Femur (tissue), 1 donor: ENCODE data around the gene JAG1.
"Not testable (repeated sequence)": the region's sequence is repeated elsewhere in the genome, so short reads cannot be mapped to it uniquely, and the experiment has no call there.

Experiments
- DNase-seq: peaks from one replicate; pipeline ENCODE4 v3.0.0-alpha.2; 2017

Gene JAG1

DNA sequence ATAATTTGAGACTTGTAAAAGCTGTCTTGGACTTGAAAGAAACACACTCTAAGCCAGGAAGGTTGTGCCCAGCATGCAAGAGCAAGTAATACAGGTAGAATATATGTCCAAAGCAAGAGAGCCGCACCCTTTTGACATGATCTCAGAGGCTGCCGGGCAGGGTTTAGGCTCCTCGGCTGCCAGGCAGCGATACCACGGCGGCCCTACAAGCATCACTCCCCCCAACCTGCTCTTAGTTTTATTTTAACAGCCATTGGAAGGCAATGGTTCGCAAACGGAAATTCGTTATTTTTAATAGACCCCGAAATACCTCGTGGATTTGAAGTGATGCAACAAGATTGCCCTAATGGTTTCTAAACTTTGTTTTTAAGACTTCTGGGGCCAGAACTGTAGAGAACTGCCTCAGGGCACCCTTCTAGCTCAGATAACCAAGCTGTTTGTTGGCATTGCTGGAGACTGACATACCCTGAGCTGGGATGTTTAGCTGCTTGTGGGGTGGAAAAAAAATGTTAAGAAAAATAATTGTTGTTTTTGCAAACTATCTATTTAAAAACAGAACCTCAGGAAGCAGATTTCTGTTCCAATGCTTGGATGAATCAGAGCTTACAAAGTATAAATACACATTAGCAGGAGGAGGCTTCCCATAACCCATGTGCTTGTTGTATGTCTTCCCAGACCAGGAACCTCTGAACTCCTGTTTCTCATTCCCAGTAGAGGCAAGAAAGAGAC lies 39.0 kb downstream of the JAG1 start:
- DNase-seq, result no peak

DNA sequence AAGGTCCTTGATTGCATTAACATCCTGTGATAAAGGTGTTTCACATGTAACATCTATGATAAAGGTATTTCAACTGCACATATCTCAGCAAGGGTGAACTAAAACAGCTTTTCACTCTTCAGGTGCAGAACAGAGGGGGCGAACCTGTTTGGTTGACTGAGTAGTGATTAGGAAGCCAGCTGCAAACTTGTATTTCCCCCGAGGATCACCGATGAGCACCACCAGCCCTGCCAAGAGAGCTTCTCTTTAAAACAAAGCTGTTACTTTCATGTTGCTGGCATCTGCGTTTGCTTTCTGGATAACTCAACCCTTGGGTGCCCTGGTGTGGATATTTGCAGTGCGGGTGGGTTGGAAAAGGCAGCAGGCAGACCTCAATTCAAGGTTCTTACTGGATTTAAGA lies 39.6 kb downstream of the JAG1 start:
- DNase-seq, result no peak

DNA sequence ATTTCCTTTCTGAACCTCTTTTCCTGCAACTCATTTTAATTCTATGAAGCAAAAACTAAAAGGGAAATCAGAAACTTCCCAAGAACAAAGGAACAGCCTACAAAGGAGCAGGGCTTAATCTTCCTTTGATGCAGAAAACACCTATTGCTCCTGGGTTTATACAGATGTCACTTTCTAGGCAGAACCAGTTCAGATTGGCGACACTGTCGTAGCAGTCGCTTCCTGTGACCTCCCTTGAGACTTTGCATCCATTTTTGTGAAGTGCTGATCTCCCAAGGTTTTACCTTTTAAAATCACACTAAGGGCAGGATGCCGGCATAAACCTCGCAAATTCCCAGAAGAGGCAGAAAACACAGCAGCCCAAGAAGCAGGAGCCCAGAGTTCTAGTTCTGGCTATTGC lies 40.1 kb downstream of the JAG1 start:
- DNase-seq, result no peak

DNA sequence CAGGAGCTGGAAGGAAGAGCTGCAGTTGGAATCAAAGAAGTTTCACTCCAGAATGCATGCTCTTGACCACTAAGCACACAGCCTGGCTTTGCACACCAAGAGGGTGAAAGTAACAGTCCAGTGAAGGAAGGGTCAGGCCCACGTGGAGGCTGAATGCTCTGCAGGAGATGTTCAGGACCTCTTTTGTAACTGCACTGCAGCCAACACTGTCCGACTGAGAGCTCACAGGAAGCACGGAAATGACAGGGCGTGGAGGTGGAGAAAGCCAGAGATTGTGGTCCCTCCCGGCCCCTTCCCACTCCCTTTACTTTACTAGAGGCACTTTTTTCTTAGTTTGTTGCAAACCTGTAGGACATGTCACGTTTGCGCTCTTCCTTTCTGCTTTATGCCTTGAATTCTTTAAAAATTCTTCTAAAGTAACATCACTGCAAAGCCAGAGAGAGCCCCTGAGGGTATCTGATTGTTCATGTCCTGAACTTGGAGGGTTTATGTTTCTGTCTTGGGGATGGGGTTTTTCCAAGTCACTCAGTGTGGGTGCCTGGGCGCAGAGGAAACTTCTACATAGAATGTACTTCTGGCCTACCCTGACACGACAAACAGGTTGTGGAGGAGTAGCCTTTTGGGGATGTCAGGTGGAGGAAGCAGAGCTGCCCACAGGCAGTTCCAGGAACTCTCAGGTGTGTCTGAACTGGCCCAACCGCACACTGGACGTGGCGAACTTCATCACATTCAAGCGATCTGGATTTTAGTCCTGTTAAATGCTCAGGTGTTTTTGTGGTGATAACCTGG lies 40.9 kb downstream of the JAG1 start:
- no peak for DNase-seq

DNA sequence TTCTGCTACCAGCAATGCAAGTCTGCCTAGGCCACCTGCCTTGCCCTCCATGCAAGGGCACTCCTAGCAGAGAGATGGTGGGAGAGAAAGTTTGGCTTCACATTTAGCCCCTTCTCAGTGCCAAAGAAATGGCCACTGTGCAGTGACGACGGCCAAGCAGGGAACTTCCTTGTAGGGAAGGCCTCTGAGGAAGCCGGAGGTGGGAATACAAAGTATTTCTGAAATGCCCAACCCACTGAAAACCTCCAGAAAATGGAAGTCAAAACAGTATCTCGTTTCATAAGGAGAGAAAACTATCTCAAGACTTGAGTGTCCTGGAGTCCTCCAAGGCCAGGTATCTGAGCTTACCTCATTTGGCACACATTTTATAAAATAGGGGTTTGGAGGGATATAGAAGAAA lies 42.7 kb downstream of the JAG1 start:
- no peak for DNase-seq

DNA sequence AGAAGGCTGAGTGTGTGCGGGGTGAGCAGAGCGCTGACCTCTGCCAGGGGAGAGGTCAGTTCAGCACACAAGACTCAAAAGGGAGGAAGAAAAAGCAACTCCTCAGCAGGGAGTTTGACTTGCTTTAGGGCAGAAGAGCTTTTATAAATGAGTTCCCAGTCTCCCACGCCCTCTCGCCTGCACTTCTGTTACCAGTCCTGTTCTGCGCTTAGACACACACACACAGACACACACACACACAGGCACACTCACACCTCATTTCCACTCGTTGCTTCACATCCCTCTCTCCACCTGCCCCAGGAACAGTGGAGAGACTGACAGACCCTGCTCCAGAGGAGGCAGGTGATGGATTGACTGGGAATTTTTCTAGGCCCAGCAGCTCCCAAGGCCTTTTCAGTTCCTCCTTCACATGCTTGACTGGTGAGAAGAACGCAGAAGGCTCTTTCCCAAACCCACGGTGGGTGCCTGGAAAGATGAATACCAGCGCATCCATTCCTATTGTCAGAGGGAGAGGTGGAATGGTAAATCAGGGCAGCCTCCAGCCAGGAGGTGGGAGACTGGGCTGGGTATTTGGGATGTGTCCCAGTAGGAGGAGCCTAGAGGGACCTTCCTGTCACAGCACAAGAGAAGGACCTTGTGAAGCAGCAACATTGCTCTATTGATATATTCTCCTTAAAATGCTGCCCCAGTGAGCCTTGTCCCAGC lies 43.7 kb downstream of the JAG1 start:
- no peak for DNase-seq

DNA sequence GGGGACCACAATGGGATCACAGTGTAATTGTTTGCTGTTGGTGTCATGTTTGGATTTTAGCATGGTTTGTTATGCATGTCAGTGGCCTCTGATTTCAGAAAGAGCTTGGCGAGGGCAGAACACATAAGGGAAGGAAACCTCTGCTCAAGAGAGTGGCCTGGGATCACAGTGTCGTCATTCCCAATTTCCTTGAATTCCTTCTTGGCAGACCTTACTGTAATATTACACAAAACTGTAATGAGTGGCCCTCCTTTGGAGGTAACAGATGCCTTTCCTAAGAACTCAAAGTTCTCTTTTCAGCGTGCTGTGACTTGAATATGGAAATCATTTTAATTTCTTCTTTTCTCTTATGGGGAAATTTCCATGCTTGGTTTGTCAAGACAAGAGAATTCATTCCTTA lies 46.9 kb downstream of the JAG1 start:
- DNase-seq, result no peak

DNA sequence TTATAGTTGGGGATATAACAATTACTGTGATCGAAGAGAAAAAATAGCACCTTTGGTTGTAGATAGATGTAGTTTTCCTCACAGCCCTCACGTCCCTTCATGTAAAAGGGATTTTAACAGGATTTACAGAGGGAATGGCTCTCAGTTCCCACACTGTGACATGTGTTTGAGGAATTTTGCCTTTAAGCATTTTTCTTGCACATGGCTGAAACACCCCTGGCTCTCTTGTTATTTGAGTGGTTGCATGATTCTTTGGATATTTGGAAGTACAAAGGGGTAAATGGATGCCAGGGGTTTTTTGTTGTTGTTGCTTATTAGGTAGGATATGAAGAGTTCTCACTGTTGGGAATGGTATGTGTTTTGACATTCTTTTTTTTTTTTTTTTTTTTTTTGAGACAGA lies 48.2 kb downstream of the JAG1 start:
- DNase-seq, result no peak

DNA sequence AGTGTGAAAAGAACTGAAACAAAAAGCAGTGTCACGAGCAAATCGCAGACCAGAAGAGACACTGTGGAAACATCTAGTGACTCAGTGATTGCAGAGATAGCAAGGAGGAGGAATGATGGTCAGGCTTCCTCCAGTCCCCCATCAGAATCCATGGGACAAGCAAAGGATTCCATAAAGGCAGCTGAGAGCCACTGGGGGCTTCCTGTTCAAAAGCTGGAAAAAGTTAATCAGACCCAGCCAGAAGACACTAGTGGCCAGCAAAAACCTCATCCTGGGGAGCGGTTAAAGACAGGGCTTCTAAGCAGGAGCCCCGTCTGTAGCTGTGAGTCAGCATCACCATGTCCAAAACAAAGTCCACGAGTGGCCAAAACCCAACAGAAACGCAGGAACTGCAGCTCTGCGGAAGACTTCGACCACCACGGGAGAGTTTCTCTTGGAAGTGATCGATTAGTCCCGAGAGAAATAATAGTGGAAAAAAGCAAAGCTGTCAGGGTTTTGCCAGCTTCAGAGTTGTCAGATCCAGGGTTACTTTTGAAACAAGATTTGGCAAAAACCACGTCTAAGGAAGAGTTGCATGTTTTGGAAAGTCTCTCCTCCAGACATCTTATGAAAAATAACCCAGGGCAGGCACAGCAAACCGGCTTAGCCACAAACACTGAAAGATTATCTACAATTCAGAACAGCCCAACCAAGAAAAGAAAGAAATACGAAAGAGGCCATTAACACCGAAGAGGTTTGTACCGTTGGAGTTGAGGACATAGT lies 51.0 kb downstream of the JAG1 start:
- peak; percentile 86 for DNase-seq

DNA sequence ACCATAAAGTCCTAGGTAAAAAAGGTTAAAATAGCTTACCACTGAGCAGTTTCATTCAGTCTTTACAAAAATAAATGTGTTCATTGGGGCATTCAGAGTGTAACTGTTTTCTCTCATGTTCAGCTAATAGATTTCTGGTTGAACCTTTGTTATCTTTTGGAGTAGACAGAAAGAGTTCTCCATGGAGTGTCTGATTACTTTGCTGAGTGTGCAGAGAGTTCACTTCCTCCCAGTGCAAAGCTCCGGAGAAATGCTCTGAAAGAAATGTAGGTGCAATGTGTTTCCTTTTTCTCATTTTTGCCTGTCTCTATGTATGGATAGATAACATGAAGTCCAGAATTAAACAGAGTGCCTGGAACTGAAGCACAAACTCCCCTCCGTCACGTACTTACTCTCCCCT lies 52.6 kb downstream of the JAG1 start:
- DNase-seq, result no peak

DNA sequence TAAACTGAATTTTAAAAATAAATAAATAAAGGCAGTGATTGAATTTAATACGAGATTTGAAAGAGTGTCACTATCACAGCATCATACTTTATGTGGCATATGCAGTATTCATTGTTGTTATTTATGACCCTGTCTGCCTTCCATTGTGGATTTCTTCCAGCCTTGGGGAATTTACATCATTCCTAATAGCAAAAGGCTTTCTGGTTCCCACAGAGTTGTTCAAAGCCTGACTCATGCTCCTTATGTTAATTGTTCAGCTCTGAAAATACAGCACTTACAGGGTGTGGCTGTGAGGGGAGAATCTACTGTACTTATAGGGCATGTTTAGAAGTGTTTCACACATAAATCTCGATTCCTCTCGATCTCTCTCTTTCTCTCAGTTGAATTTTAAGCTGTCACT lies 54.4 kb downstream of the JAG1 start:
- DNase-seq, result no peak

DNA sequence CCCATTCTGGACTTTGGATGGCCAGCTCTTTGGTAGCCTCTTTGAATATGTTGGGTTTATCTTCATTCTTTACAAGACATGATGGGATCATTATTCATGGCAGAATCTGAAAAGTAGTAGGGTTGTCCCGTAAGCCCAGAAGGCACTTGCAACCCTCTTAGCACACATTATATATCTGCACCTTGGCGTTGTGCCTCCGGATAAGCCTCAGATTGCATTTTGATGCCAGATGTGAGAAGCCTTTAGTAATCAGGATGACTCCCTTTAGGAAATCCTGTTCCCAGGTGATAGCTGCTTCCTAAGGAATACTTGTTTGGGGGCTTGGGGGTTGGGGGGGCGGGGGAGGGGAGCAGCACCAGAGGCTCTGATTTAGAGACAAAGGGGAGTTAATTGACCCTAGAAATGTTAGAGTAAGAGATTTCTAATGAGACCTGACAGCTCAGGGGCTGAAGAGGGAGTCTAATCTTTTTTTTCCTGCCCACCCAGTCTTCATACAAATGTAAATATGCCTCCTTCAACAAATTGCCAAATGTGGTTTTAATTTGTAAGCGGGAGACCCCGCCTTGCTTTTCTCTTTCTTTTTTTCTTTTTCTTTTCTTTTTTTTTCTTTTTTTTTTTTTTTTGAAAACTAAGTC lies 55.1 kb downstream of the JAG1 start:
- DNase-seq, result no peak

DNA sequence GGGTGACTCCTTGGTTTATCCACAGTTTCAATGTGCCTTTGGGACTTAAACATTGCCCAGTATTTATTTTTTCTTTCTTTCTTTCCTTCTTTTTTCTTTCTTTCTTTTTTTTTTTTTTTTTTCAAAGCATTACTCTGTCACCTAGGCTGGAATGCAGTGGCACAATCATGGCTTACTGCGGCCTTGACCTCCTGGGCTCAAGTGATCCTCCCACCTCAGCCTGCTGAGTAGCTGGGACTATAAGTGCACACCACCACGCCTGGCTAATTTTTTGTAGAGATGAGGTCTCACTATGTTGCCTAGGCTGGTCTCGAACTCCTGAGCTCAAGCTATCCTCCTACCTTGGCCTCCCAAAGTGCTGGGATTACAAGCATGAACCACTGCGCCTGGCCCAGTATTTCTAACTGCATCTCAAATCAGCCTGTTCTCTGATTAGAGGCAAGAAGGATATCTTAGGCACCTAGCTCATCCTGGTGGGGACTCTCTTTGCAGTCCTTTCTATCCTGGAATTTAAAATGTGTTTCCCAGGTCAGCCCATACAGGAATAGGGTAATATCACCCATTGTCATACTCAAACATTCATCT lies 56.2 kb downstream of the JAG1 start:
- not testable (repeated sequence) for DNase-seq

DNA sequence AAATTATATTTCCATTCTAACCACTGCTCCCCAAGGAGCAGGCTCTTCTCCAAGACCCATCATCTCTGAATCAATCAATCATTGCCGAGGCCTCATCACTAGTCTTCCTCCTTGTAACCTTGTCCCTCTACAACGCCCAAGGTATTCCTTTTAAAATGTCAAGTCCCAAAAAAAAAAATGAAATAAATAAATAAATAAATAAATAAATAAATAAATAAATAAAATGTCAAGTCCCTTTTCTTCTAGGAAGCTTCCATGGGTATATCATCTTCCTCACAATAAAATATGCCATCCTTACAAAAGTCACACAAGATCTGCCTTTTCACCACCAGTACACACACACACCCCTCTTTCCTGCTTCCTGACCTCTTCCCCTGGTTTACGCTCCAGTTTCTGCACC lies 57.6 kb downstream of the JAG1 start:
- no peak for DNase-seq

DNA sequence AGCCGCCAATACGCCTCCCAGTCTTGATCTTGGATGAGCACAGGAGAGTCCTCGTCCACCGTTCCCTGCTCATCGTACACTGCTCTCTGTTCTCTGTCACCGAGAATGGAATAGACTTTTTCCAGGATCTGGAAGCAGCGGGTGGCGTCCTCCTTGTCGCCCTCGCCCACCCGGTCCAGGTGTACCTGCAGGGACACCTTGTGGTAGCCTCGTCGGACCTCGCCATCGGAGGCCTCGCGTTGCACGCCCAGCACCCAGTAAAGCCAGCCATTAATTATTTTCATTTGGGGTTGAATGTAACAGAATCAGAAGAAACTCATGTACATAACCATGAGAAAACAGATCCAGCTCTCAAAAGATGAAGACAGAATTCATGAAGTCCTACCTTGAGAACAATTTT lies 59.9 kb downstream of the JAG1 start:
- no peak for DNase-seq

DNA sequence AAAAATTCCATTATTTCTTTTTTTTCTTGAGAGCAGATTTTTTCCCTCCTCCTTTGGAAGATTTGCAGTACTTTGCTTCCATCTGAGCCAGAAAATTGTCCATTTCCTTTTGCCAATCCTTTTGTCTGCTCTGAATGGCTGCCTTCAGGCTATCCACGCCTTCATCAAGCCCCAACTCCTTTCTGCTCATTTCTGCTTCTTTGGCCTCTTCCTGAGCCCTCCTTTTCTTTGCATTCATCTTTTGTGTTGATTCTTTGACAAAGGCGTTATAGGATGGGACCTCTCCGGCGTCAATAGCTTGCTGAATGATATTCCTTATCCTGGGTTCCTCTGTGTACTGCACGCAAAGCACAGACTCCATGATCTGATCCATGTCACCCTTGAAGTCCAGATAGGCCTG lies 60.4 kb downstream of the JAG1 start:
- DNase-seq, result not testable (repeated sequence)

DNA sequence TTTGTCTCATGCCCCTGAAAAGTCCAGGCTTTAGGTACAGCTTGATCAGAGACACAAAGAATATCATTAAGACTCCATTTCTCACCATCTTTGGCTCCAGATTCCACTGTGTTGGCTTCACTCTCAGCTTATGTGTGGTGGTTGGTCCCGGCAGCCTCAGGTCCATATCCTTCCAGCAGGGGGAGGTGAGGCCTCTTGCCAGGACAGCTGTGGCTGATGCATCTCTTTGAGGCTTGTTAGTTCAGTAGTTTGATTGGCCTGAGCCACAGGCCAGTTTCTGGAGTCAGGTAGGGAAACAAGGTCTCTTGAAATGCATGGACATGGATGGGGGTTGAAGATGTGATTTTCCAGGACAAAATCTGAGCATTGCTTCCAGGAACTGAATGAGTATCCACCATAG lies 62.4 kb downstream of the JAG1 start:
- DNase-seq, result peak; percentile 64

DNA sequence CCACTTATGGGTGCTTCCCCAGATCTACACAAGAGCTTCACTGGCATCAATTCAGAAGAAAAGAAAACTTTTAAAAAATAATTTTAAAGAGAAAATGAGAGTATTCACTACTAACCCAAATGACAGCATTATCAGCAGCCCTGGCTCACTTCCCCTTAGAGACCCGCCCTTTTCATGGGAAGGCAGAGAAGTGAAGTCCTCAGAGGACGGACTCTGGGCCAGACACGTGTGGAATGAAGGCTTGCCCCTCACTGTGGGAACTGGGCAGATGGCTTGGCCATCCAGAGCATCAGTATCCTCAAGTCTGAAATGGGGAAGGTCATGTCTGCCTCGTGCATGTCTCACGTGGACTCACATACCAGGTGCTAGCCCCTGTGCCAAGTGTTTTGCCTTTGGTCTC lies 63.5 kb downstream of the JAG1 start:
- DNase-seq, result no peak

DNA sequence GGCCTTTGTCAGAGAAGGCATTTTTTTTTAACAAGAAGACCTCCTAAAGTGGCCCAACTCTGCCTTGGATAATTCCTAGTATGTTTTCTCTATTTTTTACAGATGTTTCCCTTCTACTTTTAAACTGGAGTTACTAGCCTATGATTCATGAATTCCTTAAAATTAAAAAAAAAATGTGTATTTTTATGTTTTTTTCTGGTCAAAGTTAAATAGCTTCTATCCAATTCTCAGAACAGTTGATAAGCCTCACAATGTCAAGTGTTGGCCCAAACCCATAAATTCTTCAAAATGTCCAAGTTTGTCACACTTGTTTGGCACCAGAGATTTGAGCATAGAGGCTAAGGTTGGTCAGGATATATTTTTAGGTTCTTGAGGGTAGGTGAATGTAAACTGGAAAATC lies 64.0 kb downstream of the JAG1 start:
- DNase-seq, result no peak

DNA sequence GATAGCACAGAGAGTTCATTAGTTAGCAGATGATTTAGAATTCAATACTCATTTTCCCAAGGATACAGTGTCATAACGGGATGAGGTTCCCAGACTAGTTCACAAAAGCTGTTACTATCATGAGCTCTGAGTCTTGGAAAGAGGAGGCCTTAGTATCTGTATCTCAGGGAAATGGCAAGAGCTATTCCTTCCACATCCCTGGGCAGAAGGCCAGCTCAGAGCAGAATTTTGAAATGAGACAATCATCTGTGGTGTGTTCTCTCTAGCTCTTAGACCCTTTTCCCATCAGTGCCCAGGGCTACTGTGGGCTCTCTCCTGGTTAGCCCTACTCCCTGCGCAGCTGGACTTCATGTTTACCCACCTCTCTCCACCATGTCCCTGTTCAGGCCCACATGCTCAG lies 64.5 kb downstream of the JAG1 start:
- DNase-seq, result peak; percentile 78

DNA sequence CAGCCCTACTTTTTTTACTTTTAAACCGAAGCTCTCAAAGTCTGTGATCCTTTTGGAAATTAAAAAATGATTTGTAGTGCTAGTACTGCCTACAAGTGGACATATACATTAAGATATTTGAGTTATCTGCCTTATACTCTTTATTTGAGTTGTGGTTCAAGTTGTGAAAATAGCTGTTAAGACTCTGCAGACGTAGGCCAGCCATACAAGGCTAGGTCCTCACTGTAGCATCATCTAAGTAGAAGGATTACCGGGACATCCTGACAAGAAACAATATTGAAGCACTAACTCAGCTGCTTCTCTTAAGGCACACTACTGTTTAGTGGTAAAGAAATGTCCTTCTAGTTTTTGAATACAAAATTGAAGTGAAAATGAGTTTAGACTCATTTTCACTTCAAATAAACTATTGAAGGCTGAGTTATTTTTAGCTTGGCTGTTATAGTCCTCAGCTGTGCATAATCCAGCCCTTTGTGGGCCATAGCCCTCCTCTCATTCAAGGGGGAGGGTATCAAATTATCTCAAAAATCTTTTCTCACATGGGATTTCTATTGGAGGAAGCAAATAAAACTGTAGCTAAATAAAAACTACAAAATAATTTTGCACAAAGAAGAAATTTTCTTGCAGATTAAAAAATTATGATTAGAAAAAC lies 68.1 kb downstream of the JAG1 start:
- no peak for DNase-seq
